OCI-LY3 (cell line): ENCODE data around the gene CNNM1.

Experiments
- H2AFZ ChIP-seq: fragments of 200-600, 300-600 bp; shearing (Covaris generic); 2 replicates; pipeline ENCODE4 v1.6.0; 2014; ENCODE audit warnings: antibody characterized with exemption, low read depth, low read length
- H3K27ac ChIP-seq: fragments of 200-600, 300-600 bp; sonication (generic); 2 replicates; pipeline ENCODE4 v1.5.1; 2014; ENCODE audit warnings: mild to moderate bottlenecking, low read length, moderate library complexity, mixed read lengths
- H3K27me3 ChIP-seq: fragments of 200-600, 300-600 bp; sonication (generic); 2 replicates; pipeline ENCODE4 v1.6.1; 2014; ENCODE audit warnings: low read depth, low read length, mixed read lengths
- H3K36me3 ChIP-seq: fragments of 200-600, 300-600 bp; sonication (generic); replicated peaks from 2 replicates; pipeline ENCODE3; 2014; ENCODE audit warnings: low read depth, low read length, mixed read lengths
- H3K4me1 ChIP-seq: fragments of 300-600, 200-600 bp; sonication (generic); 2 replicates; pipeline ENCODE4 v1.6.1; 2014; ENCODE audit warnings: low read length, mixed read lengths
- H3K4me2 ChIP-seq: fragments of 200-600, 300-600 bp; sonication (generic); 2 replicates; pipeline ENCODE4 v1.6.1; 2014; ENCODE audit warnings: low read length, mixed read lengths
- H3K4me3 ChIP-seq: fragments of 300-600, 200-600 bp; sonication (generic); 2 replicates; pipeline ENCODE4 v1.5.1; 2014; ENCODE audit warnings: antibody characterized with exemption, mild to moderate bottlenecking, low read length, moderate library complexity
- H3K79me2 ChIP-seq: fragments of 300-600, 200-600 bp; shearing (Covaris generic); 2 replicates; pipeline ENCODE4 v1.6.1; 2014; ENCODE audit warnings: mild to moderate bottlenecking, low read length, mixed read lengths
- H3K9ac ChIP-seq: fragments of 300-600, 200-600 bp; shearing (Covaris generic); 2 replicates; pipeline ENCODE4 v1.6.0; 2014; ENCODE audit warnings: mild to moderate bottlenecking, low read length, moderate library complexity
- H3K9me3 ChIP-seq: fragments of 200-600, 300-600 bp; shearing (Covaris generic); 2 replicates; pipeline ENCODE4 v1.6.1; 2014; ENCODE audit warnings: low read length, mixed read lengths; ENCODE audit not compliant: insufficient read depth
- H4K20me1 ChIP-seq: fragments of 200-600, 300-600 bp; sonication (generic); 2 replicates; pipeline ENCODE4 v1.6.1; 2016; ENCODE audit warnings: low read length, mixed read lengths; ENCODE audit not compliant: insufficient read depth
- CTCF ChIP-seq: fragments of 200-600, 300-600 bp; sonication (generic); IDR thresholded peaks from 2 replicates; pipeline ENCODE4 v1.5.1; 2014; ENCODE audit warnings: antibody characterized with exemption, low read length, low read depth
- EZH2phosphoT487 ChIP-seq: fragments of 200-600 bp; shearing (Covaris generic); IDR thresholded peaks from 2 replicates; pipeline ENCODE4 v1.6.1; 2018; ENCODE audit warnings: antibody characterized with exemption, mixed run types, low read depth

Gene CNNM1

GRCh38 chr10:99375426-99375825 lies 46.3 kb downstream of the CNNM1 start:
- H3K79me2 ChIP-seq: no peaks in the 10 kb centered on the region
- no peak overlapping the region for H3K27ac ChIP-seq
- no peaks in the 10 kb centered on the region for H3K9me3 ChIP-seq
- H3K27me3 ChIP-seq: peaks cover 58% of the 10 kb centered on the region
- TF ChIP-seq CTCF: no peak
- no peak for TF ChIP-seq EZH2phosphoT487
- H2AFZ ChIP-seq: no peak overlapping the region
- no peaks in the 10 kb centered on the region for H3K36me3 ChIP-seq
- H3K4me3 ChIP-seq: no peak overlapping the region
- no peak overlapping the region for H3K9ac ChIP-seq
- no peak overlapping the region for H3K4me2 ChIP-seq
- peaks cover 4% of the 10 kb centered on the region; the same call in 1 of the 2 replicates for H4K20me1 ChIP-seq
- peaks cover 15% of the 10 kb centered on the region for H3K4me1 ChIP-seq

GRCh38 chr10:99382176-99382575 lies 53.0 kb downstream of the CNNM1 start:
- Histone ChIP-seq H3K27ac (no peak overlapping the region), H3K4me3 (no peak overlapping the region), H2AFZ (no peak overlapping the region), H3K36me3 (no peaks in the 10 kb centered on the region), H3K4me1 (peaks cover 10% of the 10 kb centered on the region), H3K9me3 (no peaks in the 10 kb centered on the region), H3K9ac (no peak overlapping the region), H3K27me3 (peaks cover 2% of the 10 kb centered on the region; the same call in 1 of the 2 replicates), H3K79me2 (no peaks in the 10 kb centered on the region), H3K4me2 (no peak overlapping the region), H4K20me1 (no peaks in the 10 kb centered on the region)
- TF ChIP-seq CTCF (no peak), EZH2phosphoT487 (no peak)

- no peak overlapping the region for H3K9ac ChIP-seq
- no peak overlapping the region for H2AFZ ChIP-seq
- H4K20me1 ChIP-seq: no peaks in the 10 kb centered on the region
- no peaks in the 10 kb centered on the region for H3K27me3 ChIP-seq
- no peaks in the 10 kb centered on the region for H3K36me3 ChIP-seq
- no peaks in the 10 kb centered on the region for H3K9me3 ChIP-seq
- no peak overlapping the region for H3K4me2 ChIP-seq
- TF ChIP-seq CTCF: no peak
- TF ChIP-seq EZH2phosphoT487: no peak
- H3K79me2 ChIP-seq: no peaks in the 10 kb centered on the region
- H3K4me1 ChIP-seq: peaks cover 10% of the 10 kb centered on the region
- H3K4me3 ChIP-seq: no peak overlapping the region
- no peak overlapping the region for H3K27ac ChIP-seq
Measured at GRCh38 chr10:99387071-99387470, 57.9 kb downstream of the CNNM1 start.

GRCh38 chr10:99387541-99387940 lies 58.4 kb downstream of the CNNM1 start:
- no peaks in the 10 kb centered on the region for H3K27me3 ChIP-seq
- no peaks in the 10 kb centered on the region for H3K9me3 ChIP-seq
- H3K79me2 ChIP-seq: no peaks in the 10 kb centered on the region
- H3K27ac ChIP-seq: no peak overlapping the region
- H2AFZ ChIP-seq: no peak overlapping the region
- H4K20me1 ChIP-seq: no peaks in the 10 kb centered on the region
- no peaks in the 10 kb centered on the region for H3K36me3 ChIP-seq
- TF ChIP-seq CTCF: no peak
- no peak for TF ChIP-seq EZH2phosphoT487
- H3K9ac ChIP-seq: no peak overlapping the region
- H3K4me3 ChIP-seq: no peak overlapping the region
- no peak overlapping the region for H3K4me2 ChIP-seq
- peaks cover 10% of the 10 kb centered on the region for H3K4me1 ChIP-seq
